ENCODE data around the gene TMEM170B.
A peak's percentile ranks its signal among the peaks of the same experiment; 100 is the strongest.

Gene TMEM170B

DNA sequence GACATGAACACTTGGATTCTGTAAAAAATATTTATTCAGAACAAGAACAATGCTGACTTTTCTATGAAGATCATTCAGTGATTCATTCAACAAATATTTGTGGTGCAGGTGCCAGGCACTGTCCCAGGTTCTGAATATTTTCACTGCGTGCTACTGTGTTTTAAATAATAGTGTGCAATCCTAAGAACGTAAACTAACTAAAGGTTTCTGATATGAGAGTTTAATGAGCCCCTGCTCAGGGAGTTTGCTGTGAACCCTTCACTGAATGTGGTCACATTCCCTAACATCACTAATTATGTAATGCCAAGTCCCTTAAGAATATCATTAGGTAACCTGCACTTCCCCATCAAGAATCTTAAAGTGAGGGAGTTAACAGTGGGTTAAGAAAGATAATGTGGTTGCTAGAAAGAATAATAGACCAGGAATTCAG, 1.7 kb upstream of the TMEM170B start:
- Histone ChIP-seq H3K9ac (ENCODE audit: low read length) (no peak overlapping the region), H3K9me3 (ENCODE audit: low read length) (no peaks in the 10 kb centered on the region), H3K27me3 (ENCODE audit: insufficient read depth, low read length) (no peaks in the 10 kb centered on the region), H2AFZ (ENCODE audit: low read length) (no peak overlapping the region), H3K9me2 (ENCODE audit: low read depth, low read length) (no peaks in the 10 kb centered on the region), H3K79me2 (ENCODE audit: insufficient read depth, low read length) (no peaks in the 10 kb centered on the region), H4K20me1 (ENCODE audit: insufficient read depth, low read length) (no peaks in the 10 kb centered on the region), H3K27ac (ENCODE audit: low read depth, low read length, poor library complexity, severe bottlenecking) (no peak overlapping the region), H3K4me1 (ENCODE audit: insufficient read depth, low read length, severe bottlenecking) (peaks cover 16% of the 10 kb centered on the region), H3K4me2 (ENCODE audit: low read length) (no peak overlapping the region), H3K36me3 (ENCODE audit: insufficient read depth, low read length) (no peaks in the 10 kb centered on the region), H3K4me3 (ENCODE audit: low read depth, low read length, poor library complexity, severe bottlenecking) (no peak overlapping the region), H3F3A (ENCODE audit: insufficient read depth, low read length) (peaks cover 7% of the 10 kb centered on the region; the same call in 1 of the 2 replicates)
- TF ChIP-seq CTCF (IDR thresholded peaks at IDR 0.05; ENCODE audit: low read length), result no peak
- TF ChIP-seq EZH2 (IDR thresholded peaks at IDR 0.05; ENCODE audit: borderline replicate concordance, low read length), result no peak

GRCh38 chr6:11536795-11537194, 754 bp upstream of the TMEM170B start:
- H3K79me2 ChIP-seq (ENCODE audit: insufficient read depth, low read length), result no peaks in the 10 kb centered on the region
- peak overlapping the region; percentile 80; the same call in 1 of the 2 replicates for H2AFZ ChIP-seq (ENCODE audit: low read length)
- peak overlapping the region; percentile 68 for H3K9ac ChIP-seq (ENCODE audit: low read length)
- H3K27me3 ChIP-seq (ENCODE audit: insufficient read depth, low read length), result no peaks in the 10 kb centered on the region
- H3K4me1 ChIP-seq (ENCODE audit: insufficient read depth, low read length, severe bottlenecking), result peaks cover 16% of the 10 kb centered on the region
- no peak for TF ChIP-seq EZH2 (IDR thresholded peaks at IDR 0.05; ENCODE audit: borderline replicate concordance, low read length)
- TF ChIP-seq CTCF (IDR thresholded peaks at IDR 0.05; ENCODE audit: low read length), result no peak
- H3F3A ChIP-seq (ENCODE audit: insufficient read depth, low read length), result peaks cover 7% of the 10 kb centered on the region; the same call in 1 of the 2 replicates
- no peaks in the 10 kb centered on the region for H4K20me1 ChIP-seq (ENCODE audit: insufficient read depth, low read length)
- no peaks in the 10 kb centered on the region for H3K9me3 ChIP-seq (ENCODE audit: low read length)
- no peaks in the 10 kb centered on the region for H3K9me2 ChIP-seq (ENCODE audit: low read depth, low read length)
- H3K4me3 ChIP-seq (ENCODE audit: low read depth, low read length, poor library complexity, severe bottlenecking), result peak overlapping the region; percentile 79
- H3K4me2 ChIP-seq (ENCODE audit: low read length), result peak overlapping the region; percentile 79
- H3K27ac ChIP-seq (ENCODE audit: low read depth, low read length, poor library complexity, severe bottlenecking), result no peak overlapping the region
- no peaks in the 10 kb centered on the region for H3K36me3 ChIP-seq (ENCODE audit: insufficient read depth, low read length)

DNA sequence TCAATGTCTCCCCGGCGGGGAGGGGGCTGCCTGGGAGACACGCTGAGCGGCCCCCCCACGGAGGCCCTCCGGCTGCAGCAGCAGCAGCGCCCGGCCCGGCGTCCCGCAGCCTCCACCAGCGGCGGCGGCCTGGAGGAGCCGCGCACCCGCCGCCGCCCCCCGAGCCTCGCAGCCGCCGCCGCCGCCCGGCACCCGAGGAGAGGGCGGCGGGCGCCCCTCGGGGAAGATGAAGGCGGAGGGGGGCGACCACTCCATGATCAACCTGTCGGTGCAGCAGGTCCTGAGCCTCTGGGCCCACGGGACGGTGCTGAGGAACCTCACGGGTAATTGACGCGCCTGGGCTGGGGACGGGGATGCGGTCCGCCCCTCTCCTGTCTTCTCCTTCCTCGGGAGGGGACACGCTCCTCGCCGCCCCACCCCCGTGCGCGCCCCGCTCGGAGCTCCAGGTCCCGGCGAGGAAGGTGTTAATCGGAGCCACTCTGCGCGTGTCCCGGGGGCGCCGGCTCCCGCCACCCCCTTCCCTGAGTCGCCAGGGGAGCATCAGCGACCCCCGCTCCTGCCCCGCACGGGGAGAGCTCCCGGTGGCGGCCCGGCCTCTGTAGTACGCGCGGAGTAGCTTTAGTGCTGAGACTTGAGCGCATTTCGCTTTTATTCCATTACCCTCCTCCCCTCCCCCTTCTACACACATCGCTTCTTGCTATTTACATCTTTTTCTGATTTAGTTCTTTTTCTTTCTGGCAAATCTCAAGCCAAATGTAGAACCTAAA, 686 bp downstream of the TMEM170B start:
- no peaks in the 10 kb centered on the region for H3K9me3 ChIP-seq (ENCODE audit: low read length)
- no peaks in the 10 kb centered on the region for H3K27me3 ChIP-seq (ENCODE audit: insufficient read depth, low read length)
- TF ChIP-seq CTCF (IDR thresholded peaks at IDR 0.05; ENCODE audit: low read length) (no peak), EZH2 (IDR thresholded peaks at IDR 0.05; ENCODE audit: borderline replicate concordance, low read length) (no peak)
- peak overlapping the region; percentile 79 for H3K4me2 ChIP-seq (ENCODE audit: low read length)
- no peak overlapping the region for H2AFZ ChIP-seq (ENCODE audit: low read length)
- H4K20me1 ChIP-seq (ENCODE audit: insufficient read depth, low read length), result no peaks in the 10 kb centered on the region
- peaks cover 7% of the 10 kb centered on the region; the same call in 1 of the 2 replicates for H3F3A ChIP-seq (ENCODE audit: insufficient read depth, low read length)
- H3K4me3 ChIP-seq (ENCODE audit: low read depth, low read length, poor library complexity, severe bottlenecking), result peak overlapping the region; percentile 79
- no peak overlapping the region for H3K27ac ChIP-seq (ENCODE audit: low read depth, low read length, poor library complexity, severe bottlenecking)
- H3K9me2 ChIP-seq (ENCODE audit: low read depth, low read length), result no peaks in the 10 kb centered on the region
- H3K36me3 ChIP-seq (ENCODE audit: insufficient read depth, low read length), result no peaks in the 10 kb centered on the region
- peak overlapping the region; percentile 68 for H3K9ac ChIP-seq (ENCODE audit: low read length)
- no peaks in the 10 kb centered on the region for H3K79me2 ChIP-seq (ENCODE audit: insufficient read depth, low read length)
- H3K4me1 ChIP-seq (ENCODE audit: insufficient read depth, low read length, severe bottlenecking), result peaks cover 16% of the 10 kb centered on the region

All from OCI-LY1 (cell line).